ENCODE results near the gene HSD11B1L. TPM values are rescaled to one million over a fixed set of nuclear protein-coding genes. Genes with fewer than 3 reads are reported as not detected.

HSD11B1L gene
- total RNA-seq, 1 donor from 2014 or later = 22.2 TPM

Other genes starting within 250 kb of the HSD11B1L start
- not detected in 2 replicates for gene ZNRF4, start 225.6 kb upstream of the HSD11B1L start, total RNA-seq
- not detected in 2 replicates for gene TINCR, start 113.1 kb upstream of the HSD11B1L start, total RNA-seq
- 12.3 and 57.2 TPM in 2 replicates for gene SAFB2, start 58.3 kb upstream of the HSD11B1L start, total RNA-seq
- gene SAFB, start 57.9 kb upstream of the HSD11B1L start, total RNA-seq = 16.5 and 86.8 TPM in 2 replicates
- gene MICOS13, start 511 bp upstream of the HSD11B1L start, total RNA-seq = 13.0 and 33.5 TPM in 2 replicates
- 159 and 652 TPM in 2 replicates for gene RPL36, start 9.3 kb downstream of the HSD11B1L start, total RNA-seq
- gene LONP1, start 39.1 kb downstream of the HSD11B1L start, total RNA-seq = 99.3 and 116 TPM in 2 replicates
- gene CATSPERD, start 39.6 kb downstream of the HSD11B1L start, total RNA-seq = not detected in 2 replicates
- 0.15 TPM in 1 of 2 replicates, not detected in the other for gene PRR22, start 103.7 kb downstream of the HSD11B1L start, total RNA-seq
- 15.9 and 30.0 TPM in 2 replicates for gene DUS3L, start 110.1 kb downstream of the HSD11B1L start, total RNA-seq
- gene NRTN, start 124.0 kb downstream of the HSD11B1L start, total RNA-seq = 0.17 and 0.20 TPM in 2 replicates
- gene FUT6, start 158.7 kb downstream of the HSD11B1L start, total RNA-seq = 0.05 TPM in 1 of 2 replicates, not detected in the other
- gene FUT3, start 170.4 kb downstream of the HSD11B1L start, total RNA-seq = 0.05 and 3.1 TPM in 2 replicates
- gene FUT5, start 189.5 kb downstream of the HSD11B1L start, total RNA-seq = not detected in 2 replicates
- 104 and 529 TPM in 2 replicates for gene NDUFA11, start 222.8 kb downstream of the HSD11B1L start, total RNA-seq
- 5.9 and 6.6 TPM in 2 replicates for gene VMAC, start 223.8 kb downstream of the HSD11B1L start, total RNA-seq
- 5.3 and 11.5 TPM in 2 replicates for gene CAPS, start 233.2 kb downstream of the HSD11B1L start, total RNA-seq

All from renal cortical epithelial cell (primary cell).